Panc1 (cell line): ENCODE data around the gene ANO1.

Experiments
- POLR2AphosphoS5 ChIP-seq: IDR thresholded peaks from 2 replicates; pipeline ENCODE4 v1.6.1; 2012; ENCODE audit warnings: mild to moderate bottlenecking, low read depth, low read length, moderate library complexity
- SIN3A ChIP-seq: IDR thresholded peaks from 2 replicates; pipeline ENCODE4 v1.6.1; 2012; ENCODE audit warnings: low read depth, mild to moderate bottlenecking, low read length, moderate library complexity, borderline replicate concordance; ENCODE audit not compliant: insufficient read depth
- TCF7L2 ChIP-seq: IDR thresholded peaks from 2 replicates; pipeline ENCODE4 v1.6.1; 2011; ENCODE audit warnings: mild to moderate bottlenecking, low read depth, low read length, inconsistent platforms
- TF ChIP-seq, protein P1 (sequence below): fragments of 450-650 bp; IDR thresholded peaks from 2 replicates; pipeline ENCODE4 v1.5.1; 2017; ENCODE audit warnings: mild to moderate bottlenecking
- TF ChIP-seq, protein P2 (sequence below), 2 experiments: IDR thresholded peaks; 2 replicates each; pipeline ENCODE4 v1.6.1; 2011 to 2012; ENCODE audit warnings: low read depth in 2 of 2, control low read depth in 1 of 2, low read length in 1 of 2, mild to moderate bottlenecking in 1 of 2, moderate library complexity in 1 of 2; ENCODE audit not compliant: insufficient read depth in 1 of 2

DNA sequence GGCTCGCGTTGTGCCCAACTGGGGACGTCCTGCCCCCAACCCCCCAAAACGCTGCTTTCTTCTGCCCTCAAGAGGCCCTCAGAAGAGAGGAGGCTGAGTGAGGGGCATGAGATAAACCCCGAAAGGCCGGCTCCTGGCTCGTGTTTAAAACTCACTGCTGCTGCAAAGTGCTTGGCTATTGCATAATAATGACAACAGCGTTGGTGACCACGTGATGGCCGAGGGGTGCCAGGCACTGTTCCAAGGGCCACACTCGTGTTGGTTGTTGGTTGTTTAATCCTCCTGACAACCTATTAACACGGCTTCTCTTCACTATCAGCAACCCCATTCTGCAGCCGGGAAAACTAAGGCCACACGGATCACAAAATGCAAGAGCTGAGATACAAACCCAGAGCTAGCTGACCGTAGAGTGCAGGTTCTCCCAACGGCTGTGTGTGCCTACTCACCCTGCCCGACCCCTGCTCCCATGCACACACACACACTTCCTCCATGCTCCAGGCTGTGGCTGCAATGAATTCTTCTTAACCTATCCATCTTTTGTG is 51.0 kb downstream of the ANO1 start:
- TF ChIP-seq SIN3A (no peak), TCF7L2 (no peak), POLR2AphosphoS5 (no peak)
- TF ChIP-seq, protein P1, sequence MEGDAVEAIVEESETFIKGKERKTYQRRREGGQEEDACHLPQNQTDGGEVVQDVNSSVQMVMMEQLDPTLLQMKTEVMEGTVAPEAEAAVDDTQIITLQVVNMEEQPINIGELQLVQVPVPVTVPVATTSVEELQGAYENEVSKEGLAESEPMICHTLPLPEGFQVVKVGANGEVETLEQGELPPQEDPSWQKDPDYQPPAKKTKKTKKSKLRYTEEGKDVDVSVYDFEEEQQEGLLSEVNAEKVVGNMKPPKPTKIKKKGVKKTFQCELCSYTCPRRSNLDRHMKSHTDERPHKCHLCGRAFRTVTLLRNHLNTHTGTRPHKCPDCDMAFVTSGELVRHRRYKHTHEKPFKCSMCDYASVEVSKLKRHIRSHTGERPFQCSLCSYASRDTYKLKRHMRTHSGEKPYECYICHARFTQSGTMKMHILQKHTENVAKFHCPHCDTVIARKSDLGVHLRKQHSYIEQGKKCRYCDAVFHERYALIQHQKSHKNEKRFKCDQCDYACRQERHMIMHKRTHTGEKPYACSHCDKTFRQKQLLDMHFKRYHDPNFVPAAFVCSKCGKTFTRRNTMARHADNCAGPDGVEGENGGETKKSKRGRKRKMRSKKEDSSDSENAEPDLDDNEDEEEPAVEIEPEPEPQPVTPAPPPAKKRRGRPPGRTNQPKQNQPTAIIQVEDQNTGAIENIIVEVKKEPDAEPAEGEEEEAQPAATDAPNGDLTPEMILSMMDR = no peak
- TF ChIP-seq, protein P2, sequence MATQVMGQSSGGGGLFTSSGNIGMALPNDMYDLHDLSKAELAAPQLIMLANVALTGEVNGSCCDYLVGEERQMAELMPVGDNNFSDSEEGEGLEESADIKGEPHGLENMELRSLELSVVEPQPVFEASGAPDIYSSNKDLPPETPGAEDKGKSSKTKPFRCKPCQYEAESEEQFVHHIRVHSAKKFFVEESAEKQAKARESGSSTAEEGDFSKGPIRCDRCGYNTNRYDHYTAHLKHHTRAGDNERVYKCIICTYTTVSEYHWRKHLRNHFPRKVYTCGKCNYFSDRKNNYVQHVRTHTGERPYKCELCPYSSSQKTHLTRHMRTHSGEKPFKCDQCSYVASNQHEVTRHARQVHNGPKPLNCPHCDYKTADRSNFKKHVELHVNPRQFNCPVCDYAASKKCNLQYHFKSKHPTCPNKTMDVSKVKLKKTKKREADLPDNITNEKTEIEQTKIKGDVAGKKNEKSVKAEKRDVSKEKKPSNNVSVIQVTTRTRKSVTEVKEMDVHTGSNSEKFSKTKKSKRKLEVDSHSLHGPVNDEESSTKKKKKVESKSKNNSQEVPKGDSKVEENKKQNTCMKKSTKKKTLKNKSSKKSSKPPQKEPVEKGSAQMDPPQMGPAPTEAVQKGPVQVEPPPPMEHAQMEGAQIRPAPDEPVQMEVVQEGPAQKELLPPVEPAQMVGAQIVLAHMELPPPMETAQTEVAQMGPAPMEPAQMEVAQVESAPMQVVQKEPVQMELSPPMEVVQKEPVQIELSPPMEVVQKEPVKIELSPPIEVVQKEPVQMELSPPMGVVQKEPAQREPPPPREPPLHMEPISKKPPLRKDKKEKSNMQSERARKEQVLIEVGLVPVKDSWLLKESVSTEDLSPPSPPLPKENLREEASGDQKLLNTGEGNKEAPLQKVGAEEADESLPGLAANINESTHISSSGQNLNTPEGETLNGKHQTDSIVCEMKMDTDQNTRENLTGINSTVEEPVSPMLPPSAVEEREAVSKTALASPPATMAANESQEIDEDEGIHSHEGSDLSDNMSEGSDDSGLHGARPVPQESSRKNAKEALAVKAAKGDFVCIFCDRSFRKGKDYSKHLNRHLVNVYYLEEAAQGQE (IDR thresholded peaks at IDR 0.05; ENCODE audit: insufficient read depth in 1 of 2, low read depth in 2 of 2, low read length in 1 of 2) = no peak
